Activated T-cell treated with anti-CD3 and anti-CD28 coated beads, Interleukin-2, amount 50 U/mL, for 24 hours (primary cell): Measurements from ENCODE around the gene CDH18.

Source experiments
- DNase-seq: peaks from one replicate; pipeline ENCODE4 v3.0.0-alpha.2; 2020
- H3K27ac Mint-ChIP-seq: 2 replicates; pipeline ENCODE4 v1.8.0; 2020; ENCODE audit warnings: mild to moderate bottlenecking, mixed read lengths
- H3K27me3 Mint-ChIP-seq: 2 replicates; pipeline ENCODE4 v1.8.0; 2020; ENCODE audit warnings: mixed read lengths
- H3K36me3 Mint-ChIP-seq: 2 replicates; pipeline ENCODE4 v1.8.0; 2020; ENCODE audit warnings: low read depth, mixed read lengths
- H3K4me1 Mint-ChIP-seq: 2 replicates; pipeline ENCODE4 v1.8.0; 2020; ENCODE audit warnings: low read depth, mixed read lengths
- H3K4me3 Mint-ChIP-seq: 2 replicates; pipeline ENCODE4 v1.8.0; 2020; ENCODE audit warnings: mild to moderate bottlenecking, moderate library complexity, mixed read lengths
- H3K9me3 Mint-ChIP-seq: 2 replicates; pipeline ENCODE4 v1.8.0; 2020; ENCODE audit warnings: mixed read lengths

CDH18 gene

GRCh38 chr5:19987612-19988361 is at the start of gene CDH18:
Gene CDH18 (minus strand): TSS chr5:19988200. CDS start chr5:19838986, 149,214 bp downstream.
- no peaks in the 10 kb centered on the region for H3K4me1 Mint-ChIP-seq
- no peak within 1 kb of the TSS for H3K4me3 Mint-ChIP-seq
- H3K9me3 Mint-ChIP-seq: peaks cover 6% of the 10 kb centered on the region
- H3K27me3 Mint-ChIP-seq: no peaks in the 10 kb centered on the region
- DNase-seq: no peak
- H3K27ac Mint-ChIP-seq: no peak within 1 kb of the TSS
- H3K36me3 Mint-ChIP-seq: no peaks in the 10 kb centered on the region

- Mint-ChIP-seq H3K27ac (no peak overlapping the region), H3K27me3 (no peaks in the 10 kb centered on the region), H3K4me3 (no peak overlapping the region), H3K4me1 (no peaks in the 10 kb centered on the region), H3K36me3 (no peaks in the 10 kb centered on the region), H3K9me3 (peaks cover 29% of the 10 kb centered on the region)
- DNase-seq: no peak
Measured at GRCh38 chr5:20034717-20035116, 46.7 kb upstream of the CDH18 start.

- peaks cover 28% of the 10 kb centered on the region for H3K9me3 Mint-ChIP-seq
- H3K27ac Mint-ChIP-seq: no peak overlapping the region
- no peaks in the 10 kb centered on the region for H3K4me1 Mint-ChIP-seq
- no peak for DNase-seq
- no peaks in the 10 kb centered on the region for H3K36me3 Mint-ChIP-seq
- H3K4me3 Mint-ChIP-seq: no peak overlapping the region
- no peaks in the 10 kb centered on the region for H3K27me3 Mint-ChIP-seq
Measured at GRCh38 chr5:20033881-20034280, 45.9 kb upstream of the CDH18 start.

GRCh38 chr5:20032896-20033295 is 44.9 kb upstream of the CDH18 start:
- Mint-ChIP-seq H3K4me3 (no peak overlapping the region), H3K27ac (no peak overlapping the region), H3K36me3 (no peaks in the 10 kb centered on the region), H3K27me3 (no peaks in the 10 kb centered on the region), H3K4me1 (no peaks in the 10 kb centered on the region), H3K9me3 (peaks cover 24% of the 10 kb centered on the region)
- no peak for DNase-seq

GRCh38 chr5:20030125-20030524 is 42.1 kb upstream of the CDH18 start:
- H3K27ac Mint-ChIP-seq: no peak overlapping the region
- no peaks in the 10 kb centered on the region for H3K4me1 Mint-ChIP-seq
- peaks cover 17% of the 10 kb centered on the region for H3K9me3 Mint-ChIP-seq
- H3K36me3 Mint-ChIP-seq: no peaks in the 10 kb centered on the region
- no peaks in the 10 kb centered on the region for H3K27me3 Mint-ChIP-seq
- no peak for DNase-seq
- no peak overlapping the region for H3K4me3 Mint-ChIP-seq

GRCh38 chr5:20029266-20029665 is 41.3 kb upstream of the CDH18 start:
- Mint-ChIP-seq H3K9me3 (peaks cover 17% of the 10 kb centered on the region), H3K36me3 (no peaks in the 10 kb centered on the region), H3K4me3 (no peak overlapping the region), H3K4me1 (no peaks in the 10 kb centered on the region), H3K27ac (no peak overlapping the region), H3K27me3 (no peaks in the 10 kb centered on the region)
- no peak for DNase-seq

- Mint-ChIP-seq H3K27me3 (no peaks in the 10 kb centered on the region), H3K9me3 (peaks cover 13% of the 10 kb centered on the region), H3K4me1 (no peaks in the 10 kb centered on the region), H3K4me3 (no peak overlapping the region), H3K27ac (no peak overlapping the region), H3K36me3 (no peaks in the 10 kb centered on the region)
- no peak for DNase-seq
Measured at GRCh38 chr5:20028506-20028905, 40.5 kb upstream of the CDH18 start.

GRCh38 chr5:20023686-20024180 is 35.7 kb upstream of the CDH18 start:
- Mint-ChIP-seq H3K4me3 (no peak overlapping the region), H3K36me3 (no peaks in the 10 kb centered on the region), H3K9me3 (peaks cover 21% of the 10 kb centered on the region), H3K4me1 (no peaks in the 10 kb centered on the region), H3K27me3 (no peaks in the 10 kb centered on the region), H3K27ac (no peak overlapping the region)
- DNase-seq: no peak

GRCh38 chr5:20020247-20020646 is 32.2 kb upstream of the CDH18 start:
- no peaks in the 10 kb centered on the region for H3K36me3 Mint-ChIP-seq
- H3K27ac Mint-ChIP-seq: no peak overlapping the region
- peaks cover 33% of the 10 kb centered on the region for H3K9me3 Mint-ChIP-seq
- no peak for DNase-seq
- H3K4me1 Mint-ChIP-seq: no peaks in the 10 kb centered on the region
- no peaks in the 10 kb centered on the region for H3K27me3 Mint-ChIP-seq
- H3K4me3 Mint-ChIP-seq: no peak overlapping the region

- no peak for DNase-seq
- H3K9me3 Mint-ChIP-seq: peaks cover 34% of the 10 kb centered on the region
- H3K4me1 Mint-ChIP-seq: no peaks in the 10 kb centered on the region
- H3K36me3 Mint-ChIP-seq: no peaks in the 10 kb centered on the region
- no peaks in the 10 kb centered on the region for H3K27me3 Mint-ChIP-seq
- no peak overlapping the region for H3K27ac Mint-ChIP-seq
- no peak overlapping the region for H3K4me3 Mint-ChIP-seq
Measured at GRCh38 chr5:20017021-20017420, 29.0 kb upstream of the CDH18 start.

GRCh38 chr5:20000416-20000815 is 12.4 kb upstream of the CDH18 start:
- no peak overlapping the region for H3K4me3 Mint-ChIP-seq
- no peak for DNase-seq
- no peaks in the 10 kb centered on the region for H3K4me1 Mint-ChIP-seq
- no peaks in the 10 kb centered on the region for H3K36me3 Mint-ChIP-seq
- H3K27ac Mint-ChIP-seq: no peak overlapping the region
- no peaks in the 10 kb centered on the region for H3K27me3 Mint-ChIP-seq
- H3K9me3 Mint-ChIP-seq: peaks cover 25% of the 10 kb centered on the region

GRCh38 chr5:19988457-19988856 is 457 bp upstream of the CDH18 start:
- no peak for DNase-seq

GRCh38 chr5:19986806-19987205 is 1.2 kb downstream of the CDH18 start:
- DNase-seq: no peak
- Mint-ChIP-seq H3K9me3 (peaks cover 6% of the 10 kb centered on the region), H3K27ac (no peak overlapping the region), H3K36me3 (no peaks in the 10 kb centered on the region), H3K4me3 (no peak overlapping the region), H3K27me3 (no peaks in the 10 kb centered on the region), H3K4me1 (no peaks in the 10 kb centered on the region)

More at GRCh38 chr5:19988457-19988856, 457 bp upstream of the CDH18 start:
- H3K27me3 Mint-ChIP-seq: no peaks in the 10 kb centered on the region
- H3K9me3 Mint-ChIP-seq: peaks cover 6% of the 10 kb centered on the region
- H3K36me3 Mint-ChIP-seq: no peaks in the 10 kb centered on the region
- H3K4me3 Mint-ChIP-seq: no peak overlapping the region
- H3K4me1 Mint-ChIP-seq: no peaks in the 10 kb centered on the region
- no peak overlapping the region for H3K27ac Mint-ChIP-seq

GRCh38 chr5:19986031-19986619 is 1.9 kb downstream of the CDH18 start:
- peaks cover 6% of the 10 kb centered on the region for H3K9me3 Mint-ChIP-seq
- H3K27me3 Mint-ChIP-seq: no peaks in the 10 kb centered on the region
- no peaks in the 10 kb centered on the region for H3K4me1 Mint-ChIP-seq
- no peak overlapping the region for H3K4me3 Mint-ChIP-seq
- H3K27ac Mint-ChIP-seq: no peak overlapping the region
- DNase-seq: no peak
- H3K36me3 Mint-ChIP-seq: no peaks in the 10 kb centered on the region

- DNase-seq: no peak
- peaks cover 14% of the 10 kb centered on the region for H3K9me3 Mint-ChIP-seq
- H3K36me3 Mint-ChIP-seq: no peaks in the 10 kb centered on the region
- no peak overlapping the region for H3K4me3 Mint-ChIP-seq
- H3K27ac Mint-ChIP-seq: no peak overlapping the region
- no peaks in the 10 kb centered on the region for H3K4me1 Mint-ChIP-seq
- H3K27me3 Mint-ChIP-seq: no peaks in the 10 kb centered on the region
Measured at GRCh38 chr5:19978476-19978875, 9.5 kb downstream of the CDH18 start.
